ENCODE data around the gene CC2D1B. TPM values are rescaled to one million over a fixed set of nuclear protein-coding genes. Genes with fewer than 3 reads are reported as not detected.

Gene CC2D1B
- total RNA-seq, 2 experiments from 2014 or later = 29.2 to 38.1 TPM

GRCh38 chr1:52345252-52345651, 20.8 kb downstream of the CC2D1B start:
- Histone ChIP-seq H3K9me3 (ENCODE audit: low read length) (no peaks in the 10 kb centered on the region), H3K4me1 (ENCODE audit: insufficient read depth, low read length, poor library complexity, severe bottlenecking) (no peaks in the 10 kb centered on the region), H3K9me2 (ENCODE audit: insufficient read depth, low read length) (no peaks in the 10 kb centered on the region), H3K79me2 (ENCODE audit: insufficient read depth, low read depth, low read length) (no peaks in the 10 kb centered on the region), H2AFZ (ENCODE audit: low read length) (no peak overlapping the region), H3K4me2 (ENCODE audit: low read length) (no peak overlapping the region), H3K4me3 (ENCODE audit: low read depth, low read length, poor library complexity, severe bottlenecking) (no peak overlapping the region), H3K36me3 (ENCODE audit: insufficient read depth, low read length) (no peaks in the 10 kb centered on the region), H4K20me1 (ENCODE audit: insufficient read depth, low read length) (no peaks in the 10 kb centered on the region), H3K27ac (ENCODE audit: low read depth, low read length, poor library complexity, severe bottlenecking) (no peak overlapping the region)
- no peak for DNase-seq (ENCODE audit: low spot score)
- BruUV-seq (replicated peaks) = no TSS peak
- no peak for TF ChIP-seq EZH2phosphoT487 (IDR thresholded peaks at IDR 0.05; ENCODE audit: borderline replicate concordance, low read depth, low read length)
- TF ChIP-seq CTCF (conservative IDR thresholded peaks at IDR 0.05; ENCODE audit: low read length) = no peak
- ChIA-PET CTCF (ENCODE audit: unreplicated experiment) (no interaction called here), POLR2A (no interaction called here)
- intact Hi-C loops (cut with micrococcal nuclease; ENCODE audit: unreplicated experiment) = no loop called here

- H3K9me3 ChIP-seq (ENCODE audit: low read length) = no peaks in the 10 kb centered on the region
- TF ChIP-seq EZH2phosphoT487 (IDR thresholded peaks at IDR 0.05; ENCODE audit: borderline replicate concordance, low read depth, low read length) = no peak
- TF ChIP-seq CTCF (conservative IDR thresholded peaks at IDR 0.05; ENCODE audit: low read length) = no peak
- H3K4me1 ChIP-seq (ENCODE audit: insufficient read depth, low read length, poor library complexity, severe bottlenecking) = no peaks in the 10 kb centered on the region
- no peaks in the 10 kb centered on the region for H3K9me2 ChIP-seq (ENCODE audit: insufficient read depth, low read length)
- POLR2A ChIA-PET = interaction anchor here (0.7 to 0.9 kb wide), 2 partner anchors 10 to 150 kb away, joined by 3 to 4 read pairs; no protein-coding TSS in a partner anchor
- H3K4me2 ChIP-seq (ENCODE audit: low read length) = no peak overlapping the region
- DNase-seq (ENCODE audit: low spot score) = no peak
- H3K27ac ChIP-seq (ENCODE audit: low read depth, low read length, poor library complexity, severe bottlenecking) = no peak overlapping the region
- CTCF ChIA-PET (ENCODE audit: unreplicated experiment) = no interaction called here
- H2AFZ ChIP-seq (ENCODE audit: low read length) = no peak overlapping the region
- intact Hi-C loops (cut with micrococcal nuclease; ENCODE audit: unreplicated experiment) = no loop called here
- no peaks in the 10 kb centered on the region for H3K79me2 ChIP-seq (ENCODE audit: insufficient read depth, low read depth, low read length)
- H4K20me1 ChIP-seq (ENCODE audit: insufficient read depth, low read length) = no peaks in the 10 kb centered on the region
- no peak overlapping the region for H3K4me3 ChIP-seq (ENCODE audit: low read depth, low read length, poor library complexity, severe bottlenecking)
- BruUV-seq (replicated peaks) = no TSS peak
- no peaks in the 10 kb centered on the region for H3K36me3 ChIP-seq (ENCODE audit: insufficient read depth, low read length)
Observed at GRCh38 chr1:52343979-52344378, 22.0 kb downstream of the CC2D1B start.

GRCh38 chr1:52341655-52342260, 24.2 kb downstream of the CC2D1B start:
- H2AFZ ChIP-seq (ENCODE audit: low read length) = no peak overlapping the region
- H3K27ac ChIP-seq (ENCODE audit: low read depth, low read length, poor library complexity, severe bottlenecking) = no peak overlapping the region
- H3K79me2 ChIP-seq (ENCODE audit: insufficient read depth, low read depth, low read length) = no peaks in the 10 kb centered on the region
- no peak overlapping the region for H3K4me2 ChIP-seq (ENCODE audit: low read length)
- intact Hi-C loops (cut with micrococcal nuclease; ENCODE audit: unreplicated experiment) = no loop called here
- no peak overlapping the region for H3K4me3 ChIP-seq (ENCODE audit: low read depth, low read length, poor library complexity, severe bottlenecking)
- no peak for TF ChIP-seq CTCF (conservative IDR thresholded peaks at IDR 0.05; ENCODE audit: low read length)
- no peak for TF ChIP-seq EZH2phosphoT487 (IDR thresholded peaks at IDR 0.05; ENCODE audit: borderline replicate concordance, low read depth, low read length)
- ChIA-PET CTCF (ENCODE audit: unreplicated experiment) (no interaction called here), POLR2A (no interaction called here)
- no TSS peak for BruUV-seq (replicated peaks)
- no peaks in the 10 kb centered on the region for H3K9me3 ChIP-seq (ENCODE audit: low read length)
- no peak for DNase-seq (ENCODE audit: low spot score)
- H4K20me1 ChIP-seq (ENCODE audit: insufficient read depth, low read length) = no peaks in the 10 kb centered on the region
- no peaks in the 10 kb centered on the region for H3K4me1 ChIP-seq (ENCODE audit: insufficient read depth, low read length, poor library complexity, severe bottlenecking)
- no peaks in the 10 kb centered on the region for H3K36me3 ChIP-seq (ENCODE audit: insufficient read depth, low read length)
- no peaks in the 10 kb centered on the region for H3K9me2 ChIP-seq (ENCODE audit: insufficient read depth, low read length)
